Kidney epithelial cell (primary cell): Measurements from ENCODE around the gene MYO3B. TPM values are rescaled to one million over a fixed set of nuclear protein-coding genes. Genes with fewer than 3 reads are reported as not detected.

Experiments
- DNase-seq: peaks from one replicate; pipeline ENCODE4 v3.0.0-alpha.2; 2010; ENCODE audit warnings: low read depth
- H3K27me3 ChIP-seq: 2 replicates; pipeline ENCODE4 v1.6.0; 2011; ENCODE audit warnings: low read length; ENCODE audit not compliant: control insufficient read depth, insufficient read depth
- H3K36me3 ChIP-seq: 2 replicates; pipeline ENCODE4 v1.5.1; 2011; ENCODE audit warnings: low read length; ENCODE audit not compliant: control insufficient read depth, insufficient read depth
- H3K4me3 ChIP-seq: 2 replicates; pipeline ENCODE4 v1.5.1; 2011; ENCODE audit warnings: low read depth, mild to moderate bottlenecking, control low read depth, low read length
- total RNA-seq: library from RNA; depleted of rRNA; stranded (reverse); fragments of >200 nt; gene quantifications from 2 replicates; pipeline ENCODE4 v1.2.3, GENCODE V29; 2015
- TF ChIP-seq, protein P1 (sequence below): IDR thresholded peaks from 2 replicates; pipeline ENCODE4 v1.5.1; 2011; ENCODE audit warnings: mild to moderate bottlenecking, moderate library complexity, low read length, control low read depth, inconsistent platforms; ENCODE audit not compliant: insufficient read depth, poor library complexity, severe bottlenecking

Gene MYO3B
- total RNA-seq, 1 donor from 2014 or later: 1.1 TPM

DNA sequence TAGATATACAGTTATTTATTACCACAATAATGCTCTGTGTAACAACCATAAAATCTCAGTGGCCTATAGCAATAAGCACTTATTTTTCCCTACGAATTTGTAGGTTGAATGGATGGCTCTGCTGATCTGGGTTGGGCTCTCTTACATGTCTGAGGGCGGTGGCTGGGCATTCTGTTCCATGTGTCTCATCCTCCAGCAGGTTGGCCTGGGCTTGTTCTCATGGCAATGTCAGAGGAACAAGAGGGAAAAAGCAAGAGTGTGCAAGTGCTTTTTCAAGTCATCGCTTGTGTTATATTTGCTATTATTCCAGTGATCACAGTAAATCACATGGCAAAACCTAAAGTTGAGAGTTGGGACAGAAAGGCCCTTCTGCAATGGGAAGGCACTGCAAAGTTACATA is 30.4 kb upstream of the MYO3B start:
- no peaks in the 10 kb centered on the region for H3K27me3 ChIP-seq
- no peaks in the 10 kb centered on the region for H3K36me3 ChIP-seq
- H3K4me3 ChIP-seq: no peak overlapping the region
- TF ChIP-seq, protein P1, sequence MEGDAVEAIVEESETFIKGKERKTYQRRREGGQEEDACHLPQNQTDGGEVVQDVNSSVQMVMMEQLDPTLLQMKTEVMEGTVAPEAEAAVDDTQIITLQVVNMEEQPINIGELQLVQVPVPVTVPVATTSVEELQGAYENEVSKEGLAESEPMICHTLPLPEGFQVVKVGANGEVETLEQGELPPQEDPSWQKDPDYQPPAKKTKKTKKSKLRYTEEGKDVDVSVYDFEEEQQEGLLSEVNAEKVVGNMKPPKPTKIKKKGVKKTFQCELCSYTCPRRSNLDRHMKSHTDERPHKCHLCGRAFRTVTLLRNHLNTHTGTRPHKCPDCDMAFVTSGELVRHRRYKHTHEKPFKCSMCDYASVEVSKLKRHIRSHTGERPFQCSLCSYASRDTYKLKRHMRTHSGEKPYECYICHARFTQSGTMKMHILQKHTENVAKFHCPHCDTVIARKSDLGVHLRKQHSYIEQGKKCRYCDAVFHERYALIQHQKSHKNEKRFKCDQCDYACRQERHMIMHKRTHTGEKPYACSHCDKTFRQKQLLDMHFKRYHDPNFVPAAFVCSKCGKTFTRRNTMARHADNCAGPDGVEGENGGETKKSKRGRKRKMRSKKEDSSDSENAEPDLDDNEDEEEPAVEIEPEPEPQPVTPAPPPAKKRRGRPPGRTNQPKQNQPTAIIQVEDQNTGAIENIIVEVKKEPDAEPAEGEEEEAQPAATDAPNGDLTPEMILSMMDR: no peak
- no peak for DNase-seq

DNA sequence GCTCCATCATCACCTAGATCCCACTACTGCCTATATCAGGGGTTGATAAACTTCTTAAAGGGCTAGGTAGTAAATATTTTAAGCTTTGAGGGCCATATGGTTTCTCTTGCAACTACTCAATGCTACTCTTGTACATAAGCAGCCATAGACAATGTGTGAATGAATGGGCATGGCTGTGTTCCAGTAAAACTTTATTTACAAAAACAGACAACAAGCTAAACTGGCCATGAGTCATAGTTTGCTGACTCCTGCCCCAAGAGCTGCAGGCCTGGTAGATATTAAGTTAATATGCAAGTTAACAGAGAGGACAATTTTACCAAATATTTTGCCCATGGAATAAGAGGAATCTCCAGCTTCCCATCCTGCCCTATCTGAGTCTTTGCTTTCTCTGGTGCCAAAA is 29.8 kb upstream of the MYO3B start:
- no peak for DNase-seq
- TF ChIP-seq, protein P1: no peak

DNA sequence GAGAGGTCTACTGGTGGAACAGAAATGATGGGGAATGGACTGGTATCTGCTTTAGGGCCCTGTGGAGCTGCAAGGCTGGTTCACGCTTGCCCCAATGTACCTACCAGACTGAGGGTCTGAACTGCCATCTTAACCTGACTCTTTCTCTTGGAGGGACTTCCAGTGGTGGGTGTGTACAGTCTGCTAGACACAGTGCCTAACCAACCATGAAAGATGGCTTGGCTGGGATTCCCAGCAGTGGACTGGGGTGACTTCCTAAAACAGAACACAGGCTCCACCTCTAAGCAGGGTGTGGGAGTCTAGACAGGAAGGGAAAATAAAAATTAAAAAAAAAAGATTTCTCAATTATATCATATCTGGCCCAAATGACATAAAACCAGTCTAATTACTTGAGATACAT is 25.5 kb upstream of the MYO3B start:
- Histone ChIP-seq H3K36me3 (no peaks in the 10 kb centered on the region), H3K4me3 (no peak overlapping the region), H3K27me3 (no peaks in the 10 kb centered on the region)
- DNase-seq: no peak
- TF ChIP-seq, protein P1: no peak

More for the DNA sequence above, 29.8 kb upstream of the MYO3B start:
- Histone ChIP-seq H3K36me3 (no peaks in the 10 kb centered on the region), H3K4me3 (no peak overlapping the region), H3K27me3 (no peaks in the 10 kb centered on the region)

DNA sequence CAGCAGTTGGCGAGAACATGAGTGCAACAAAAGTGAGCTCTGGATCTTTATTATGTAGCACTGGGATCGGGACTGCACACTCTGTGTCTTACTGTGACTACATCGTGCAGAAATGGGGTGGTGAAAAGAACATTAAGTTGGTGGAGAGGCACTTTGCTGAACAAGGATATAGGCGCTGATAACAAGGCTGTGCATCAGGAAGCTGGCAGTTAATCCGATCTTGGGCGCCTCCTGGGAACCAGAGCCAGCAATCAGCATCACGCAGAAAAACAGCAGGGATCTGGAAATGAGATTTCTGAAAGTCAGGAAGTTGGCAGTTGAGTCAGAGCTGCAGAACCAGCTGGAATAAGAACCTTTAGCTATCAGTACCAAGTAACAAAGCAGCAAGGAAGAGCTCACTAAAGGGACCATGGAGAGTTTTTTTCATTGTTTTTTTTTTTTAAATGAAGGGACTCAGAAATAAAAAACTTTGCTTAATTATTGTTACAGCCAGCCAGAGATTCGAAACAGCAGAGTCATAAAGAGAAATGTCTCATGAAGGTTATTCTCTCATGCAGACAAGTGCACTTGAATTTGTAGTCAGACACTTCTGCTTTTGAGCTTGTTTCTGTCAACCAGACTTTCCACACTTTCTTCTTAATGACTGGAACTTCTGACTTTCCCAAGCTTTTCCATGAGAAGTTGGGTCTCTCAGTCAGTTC is 22.8 kb upstream of the MYO3B start:
- Histone ChIP-seq H3K27me3 (no peaks in the 10 kb centered on the region), H3K36me3 (no peaks in the 10 kb centered on the region), H3K4me3 (no peak overlapping the region)
- TF ChIP-seq, protein P1: no peak
- DNase-seq: no peak

DNA sequence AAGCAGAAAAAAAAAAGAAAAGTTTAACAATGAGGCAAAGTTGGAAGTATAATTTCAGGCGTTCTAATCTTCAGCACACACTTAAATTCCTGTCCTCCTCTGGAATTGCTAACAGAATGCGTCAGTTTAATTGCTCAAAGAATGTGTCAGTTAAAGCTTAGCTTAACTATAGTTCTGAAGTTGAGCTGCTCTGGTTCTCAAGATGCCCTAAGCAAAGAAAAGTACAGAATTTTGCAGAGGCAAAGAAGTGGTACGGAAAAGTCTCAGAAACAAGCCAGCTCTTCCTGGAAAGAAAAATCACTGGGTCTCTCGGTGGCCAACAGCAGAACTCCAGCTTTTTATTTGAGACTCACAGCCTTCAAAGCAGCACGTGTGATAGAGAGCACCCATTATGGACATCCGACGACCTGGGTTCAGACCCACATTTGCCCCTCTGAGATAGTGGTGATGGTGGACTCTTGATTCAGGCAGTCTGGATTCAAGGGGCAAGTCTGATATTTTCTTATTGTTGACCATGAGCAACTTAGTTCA is 22.2 kb upstream of the MYO3B start:
- no peak for DNase-seq
- Histone ChIP-seq H3K36me3 (no peaks in the 10 kb centered on the region), H3K4me3 (no peak overlapping the region), H3K27me3 (no peaks in the 10 kb centered on the region)
- TF ChIP-seq, protein P1: no peak

DNA sequence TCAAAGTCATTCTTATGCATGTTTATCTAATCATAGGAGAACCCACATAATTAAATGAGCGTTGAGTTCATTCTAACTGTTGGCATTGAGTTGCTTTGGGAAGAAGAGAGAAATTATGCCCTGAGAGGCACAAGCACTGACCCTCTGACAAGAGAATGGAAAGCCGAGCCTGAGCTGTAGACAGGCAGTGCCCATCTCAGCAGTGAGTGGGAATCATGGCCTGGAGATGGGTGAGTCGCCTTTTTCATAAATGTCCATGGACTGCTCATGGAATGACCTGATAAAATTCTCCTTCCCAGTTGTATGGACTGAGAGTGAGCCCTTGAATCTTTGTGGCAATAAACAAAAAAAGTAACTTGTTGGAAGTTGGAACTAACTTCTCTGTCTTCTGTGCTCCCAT is 21.4 kb upstream of the MYO3B start:
- DNase-seq: no peak
- TF ChIP-seq, protein P1: no peak
- no peaks in the 10 kb centered on the region for H3K27me3 ChIP-seq
- H3K36me3 ChIP-seq: no peaks in the 10 kb centered on the region
- H3K4me3 ChIP-seq: no peak overlapping the region
